ENCODE data around the gene ARID2.

ARID2 gene

DNA sequence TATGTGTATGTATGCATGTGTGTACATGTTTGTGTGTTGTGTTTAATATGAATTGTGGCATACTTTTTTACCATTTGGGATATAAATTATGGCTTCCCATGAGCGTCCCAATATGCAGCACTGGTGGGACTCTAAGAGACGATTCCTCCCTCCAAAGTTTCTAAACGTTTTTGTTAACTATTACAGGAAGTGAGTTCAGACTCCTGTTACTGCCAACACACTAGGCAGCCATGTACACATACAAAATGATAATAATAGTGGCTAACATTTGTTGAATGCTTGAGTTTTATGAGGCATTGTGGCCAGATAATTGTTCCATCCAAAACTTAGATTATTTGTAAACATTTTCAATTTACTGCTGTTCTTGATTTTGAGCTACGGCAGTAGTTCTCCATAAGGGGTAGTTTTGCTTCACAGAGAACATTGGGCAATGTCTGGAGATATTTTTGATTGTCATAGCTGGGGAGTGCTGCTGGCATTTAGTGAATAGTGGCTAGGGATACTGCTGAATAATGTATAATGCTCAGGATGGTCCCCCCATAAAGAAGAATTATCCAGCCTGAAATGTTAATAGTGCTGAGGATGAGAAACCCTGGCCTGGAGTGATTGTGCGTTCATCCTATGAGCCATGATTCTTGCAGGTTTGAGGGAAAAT lies 45.1 kb downstream of the ARID2 start:
- H4K20me1 ChIP-seq (ENCODE audit: control insufficient read depth, insufficient read depth, low read depth, low read length) = peaks cover 4% of the 10 kb centered on the region; the same call in 1 of the 2 replicates
- H3K79me2 ChIP-seq (ENCODE audit: control insufficient read depth, low read length) = peaks cover 63% of the 10 kb centered on the region
- peaks cover 5% of the 10 kb centered on the region for H3F3A ChIP-seq (ENCODE audit: control insufficient read depth, insufficient read depth)
- H3K4me1 ChIP-seq (ENCODE audit: control insufficient read depth, low read length) = peaks cover 24% of the 10 kb centered on the region
- H3K27me3 ChIP-seq (ENCODE audit: control insufficient read depth, low read length) = no peaks in the 10 kb centered on the region
- TF ChIP-seq, protein P1, sequence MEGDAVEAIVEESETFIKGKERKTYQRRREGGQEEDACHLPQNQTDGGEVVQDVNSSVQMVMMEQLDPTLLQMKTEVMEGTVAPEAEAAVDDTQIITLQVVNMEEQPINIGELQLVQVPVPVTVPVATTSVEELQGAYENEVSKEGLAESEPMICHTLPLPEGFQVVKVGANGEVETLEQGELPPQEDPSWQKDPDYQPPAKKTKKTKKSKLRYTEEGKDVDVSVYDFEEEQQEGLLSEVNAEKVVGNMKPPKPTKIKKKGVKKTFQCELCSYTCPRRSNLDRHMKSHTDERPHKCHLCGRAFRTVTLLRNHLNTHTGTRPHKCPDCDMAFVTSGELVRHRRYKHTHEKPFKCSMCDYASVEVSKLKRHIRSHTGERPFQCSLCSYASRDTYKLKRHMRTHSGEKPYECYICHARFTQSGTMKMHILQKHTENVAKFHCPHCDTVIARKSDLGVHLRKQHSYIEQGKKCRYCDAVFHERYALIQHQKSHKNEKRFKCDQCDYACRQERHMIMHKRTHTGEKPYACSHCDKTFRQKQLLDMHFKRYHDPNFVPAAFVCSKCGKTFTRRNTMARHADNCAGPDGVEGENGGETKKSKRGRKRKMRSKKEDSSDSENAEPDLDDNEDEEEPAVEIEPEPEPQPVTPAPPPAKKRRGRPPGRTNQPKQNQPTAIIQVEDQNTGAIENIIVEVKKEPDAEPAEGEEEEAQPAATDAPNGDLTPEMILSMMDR (IDR thresholded peaks at IDR 0.05; ENCODE audit: low read depth, low read length, poor library complexity, severe bottlenecking) = no peak
- TF ChIP-seq EZH2phosphoT487 (IDR thresholded peaks at IDR 0.05; ENCODE audit: borderline replicate concordance, low read length) = no peak
- no peak overlapping the region for H3K27ac ChIP-seq (ENCODE audit: low read depth, low read length)
- H3K4me2 ChIP-seq (ENCODE audit: low read length) = no peak overlapping the region
- H3K9me3 ChIP-seq (ENCODE audit: control insufficient read depth, insufficient read depth, low read length) = no peaks in the 10 kb centered on the region
- H3K4me3 ChIP-seq (ENCODE audit: low read length) = no peak overlapping the region
- no peaks in the 10 kb centered on the region for H3K36me3 ChIP-seq (ENCODE audit: control insufficient read depth, low read length)
- no peaks in the 10 kb centered on the region for H3K9me2 ChIP-seq (replicated peaks; ENCODE audit: control insufficient read depth, low read length)

DNA sequence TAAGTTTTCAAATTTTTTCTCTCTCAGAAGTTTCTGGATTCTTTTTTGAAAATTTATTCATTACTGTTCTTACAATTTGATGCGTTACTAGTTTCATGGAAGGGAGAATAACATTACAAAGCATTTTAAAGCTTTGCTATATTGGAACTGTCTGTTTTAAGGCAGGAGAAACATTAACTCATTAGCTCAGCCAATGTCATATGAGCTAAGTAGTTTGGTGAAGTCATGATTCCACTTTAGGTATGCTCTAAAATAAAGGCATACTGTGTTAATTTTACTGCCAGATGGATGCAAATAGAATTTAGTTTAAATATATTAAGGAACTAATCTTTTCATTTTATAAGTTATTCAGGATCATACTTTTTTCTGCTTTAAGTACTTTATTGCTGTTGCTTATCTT lies 46.0 kb downstream of the ARID2 start:
- no peak overlapping the region for H3K4me2 ChIP-seq (ENCODE audit: low read length)
- H3F3A ChIP-seq (ENCODE audit: control insufficient read depth, insufficient read depth) = peaks cover 5% of the 10 kb centered on the region
- H3K4me1 ChIP-seq (ENCODE audit: control insufficient read depth, low read length) = peaks cover 24% of the 10 kb centered on the region
- H4K20me1 ChIP-seq (ENCODE audit: control insufficient read depth, insufficient read depth, low read depth, low read length) = peaks cover 4% of the 10 kb centered on the region; the same call in 1 of the 2 replicates
- H3K36me3 ChIP-seq (ENCODE audit: control insufficient read depth, low read length) = no peaks in the 10 kb centered on the region
- no peak overlapping the region for H3K27ac ChIP-seq (ENCODE audit: low read depth, low read length)
- no peak for TF ChIP-seq EZH2phosphoT487 (IDR thresholded peaks at IDR 0.05; ENCODE audit: borderline replicate concordance, low read length)
- TF ChIP-seq, protein P1 (IDR thresholded peaks at IDR 0.05; ENCODE audit: low read depth, low read length, poor library complexity, severe bottlenecking) = no peak
- H3K4me3 ChIP-seq (ENCODE audit: low read length) = no peak overlapping the region
- H3K9me2 ChIP-seq (replicated peaks; ENCODE audit: control insufficient read depth, low read length) = no peaks in the 10 kb centered on the region
- H3K79me2 ChIP-seq (ENCODE audit: control insufficient read depth, low read length) = peaks cover 67% of the 10 kb centered on the region
- H3K27me3 ChIP-seq (ENCODE audit: control insufficient read depth, low read length) = no peaks in the 10 kb centered on the region
- no peaks in the 10 kb centered on the region for H3K9me3 ChIP-seq (ENCODE audit: control insufficient read depth, insufficient read depth, low read length)

DNA sequence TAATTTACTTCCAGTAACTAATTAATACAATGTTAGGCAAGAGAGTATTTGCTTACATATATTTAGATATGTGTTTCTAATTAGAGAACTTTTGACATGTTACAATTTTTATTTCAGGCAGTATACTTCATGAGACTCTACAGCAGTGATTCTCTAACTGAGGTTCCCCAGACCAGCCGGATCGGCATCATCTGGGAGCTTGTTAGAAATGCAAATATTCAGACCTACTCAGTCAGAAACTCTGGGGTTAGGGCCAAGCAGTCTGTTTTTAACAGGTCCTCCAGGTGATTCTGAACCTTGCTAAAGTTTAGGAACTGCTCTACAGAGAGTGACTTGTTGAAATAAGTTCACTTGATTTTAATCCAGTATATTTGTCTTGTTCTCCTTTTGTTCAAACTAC lies 46.5 kb downstream of the ARID2 start:
- peaks cover 24% of the 10 kb centered on the region for H3K4me1 ChIP-seq (ENCODE audit: control insufficient read depth, low read length)
- no peaks in the 10 kb centered on the region for H3K36me3 ChIP-seq (ENCODE audit: control insufficient read depth, low read length)
- peaks cover 5% of the 10 kb centered on the region for H3F3A ChIP-seq (ENCODE audit: control insufficient read depth, insufficient read depth)
- H3K27me3 ChIP-seq (ENCODE audit: control insufficient read depth, low read length) = no peaks in the 10 kb centered on the region
- no peak overlapping the region for H3K4me2 ChIP-seq (ENCODE audit: low read length)
- no peaks in the 10 kb centered on the region for H3K9me2 ChIP-seq (replicated peaks; ENCODE audit: control insufficient read depth, low read length)
- H3K79me2 ChIP-seq (ENCODE audit: control insufficient read depth, low read length) = peaks cover 63% of the 10 kb centered on the region
- TF ChIP-seq, protein P1 (IDR thresholded peaks at IDR 0.05; ENCODE audit: low read depth, low read length, poor library complexity, severe bottlenecking) = no peak
- no peak for TF ChIP-seq EZH2phosphoT487 (IDR thresholded peaks at IDR 0.05; ENCODE audit: borderline replicate concordance, low read length)
- H3K27ac ChIP-seq (ENCODE audit: low read depth, low read length) = no peak overlapping the region
- H3K4me3 ChIP-seq (ENCODE audit: low read length) = no peak overlapping the region
- no peaks in the 10 kb centered on the region for H3K9me3 ChIP-seq (ENCODE audit: control insufficient read depth, insufficient read depth, low read length)
- H4K20me1 ChIP-seq (ENCODE audit: control insufficient read depth, insufficient read depth, low read depth, low read length) = peaks cover 4% of the 10 kb centered on the region; the same call in 1 of the 2 replicates

All from DOHH2 (cell line).